ENCODE measurements around the gene VILL. TPM values are rescaled to one million over a fixed set of nuclear protein-coding genes. Genes with fewer than 3 reads are reported as not detected.

VILL gene
- total and polyA plus RNA-seq, 4 donors, result 0.88 to 3.5 (median 1.6) TPM

GRCh38 chr3:37999836-38000235 lies 9.2 kb downstream of the VILL start:
- TF ChIP-seq EGR1 (IDR thresholded peaks at IDR 0.05; ENCODE audit: low read depth in 2 of 2) (no peak), JUND (IDR thresholded peaks at IDR 0.05) (no peak), CTCF (IDR thresholded peaks at IDR 0.05; ENCODE audit: low read depth, low read length, missing input control) (no peak), SP1 (IDR thresholded peaks at IDR 0.05) (no peak), TAF1 (conservative IDR thresholded peaks at IDR 0.05) (no peak), YY1 (IDR thresholded peaks at IDR 0.05) (no peak), FOXA2 (IDR thresholded peaks at IDR 0.05) (no peak)
- Histone ChIP-seq H3K4me3 (ENCODE audit: low read depth in 1 of 3, low read length in 3 of 3) (no peak overlapping the region), H3K36me3 (ENCODE audit: control insufficient read depth in 4 of 4, insufficient read depth in 3 of 4, low read depth in 1 of 4, low read length in 3 of 4) (no peaks in the 10 kb centered on the region), H3K4me1 (ENCODE audit: control insufficient read depth in 4 of 4, insufficient read depth in 4 of 4, low read length in 3 of 4) (peaks cover 0 to 20% (median 6%) of the 10 kb centered on the region in 4 donors), H3K9ac (ENCODE audit: low read depth in 1 of 2, low read length in 2 of 2) (no peak overlapping the region), H3K9me3 (ENCODE audit: control insufficient read depth in 4 of 4, low read length in 3 of 4) (no peaks in the 10 kb centered on the region), H3K27ac (ENCODE audit: low read depth in 1 of 2, low read length in 2 of 2) (no peak overlapping the region), H3K27me3 (ENCODE audit: control insufficient read depth in 4 of 4, insufficient read depth in 4 of 4, low read length in 3 of 4) (no peaks in the 10 kb centered on the region)
- no peak for DNase-seq (ENCODE audit: low spot score)
- WGBS, result 96% methylated on average over 6 of the region's 6 CpGs

- H3K4me3 ChIP-seq (ENCODE audit: low read depth in 1 of 3, low read length in 3 of 3), result no peak overlapping the region
- no peaks in the 10 kb centered on the region for H3K36me3 ChIP-seq (ENCODE audit: control insufficient read depth in 4 of 4, insufficient read depth in 3 of 4, low read depth in 1 of 4, low read length in 3 of 4)
- 98% methylated on average over 6 of the region's 6 CpGs for WGBS
- no peak for TF ChIP-seq JUND (IDR thresholded peaks at IDR 0.05)
- no peaks in the 10 kb centered on the region for H3K27me3 ChIP-seq (ENCODE audit: control insufficient read depth in 4 of 4, insufficient read depth in 4 of 4, low read length in 3 of 4)
- no peak overlapping the region for H3K27ac ChIP-seq (ENCODE audit: low read depth in 1 of 2, low read length in 2 of 2)
- H3K9ac ChIP-seq (ENCODE audit: low read depth in 1 of 2, low read length in 2 of 2), result no peak overlapping the region
- DNase-seq (ENCODE audit: low spot score), result no peak
- H3K4me1 ChIP-seq (ENCODE audit: control insufficient read depth in 4 of 4, insufficient read depth in 4 of 4, low read length in 3 of 4), result peaks cover 0 to 20% (median 6%) of the 10 kb centered on the region in 4 donors
- no peaks in the 10 kb centered on the region for H3K9me3 ChIP-seq (ENCODE audit: control insufficient read depth in 4 of 4, low read length in 3 of 4)
Observed at GRCh38 chr3:38000242-38000916, 9.8 kb downstream of the VILL start.

GRCh38 chr3:38000965-38001455 lies 10.4 kb downstream of the VILL start:
- no peak overlapping the region for H3K9ac ChIP-seq (ENCODE audit: low read depth in 1 of 2, low read length in 2 of 2)
- no peak overlapping the region for H3K4me3 ChIP-seq (ENCODE audit: low read depth in 1 of 3, low read length in 3 of 3)
- WGBS, result 97% methylated on average over 6 of the region's 6 CpGs
- no peak for TF ChIP-seq TAF1 (conservative IDR thresholded peaks at IDR 0.05)
- no peak for TF ChIP-seq YY1 (IDR thresholded peaks at IDR 0.05)
- TF ChIP-seq ZBTB33 (IDR thresholded peaks at IDR 0.05), result no peak
- no peaks in the 10 kb centered on the region for H3K27me3 ChIP-seq (ENCODE audit: control insufficient read depth in 4 of 4, insufficient read depth in 4 of 4, low read length in 3 of 4)
- peaks cover 0 to 2% (median 0%) of the 10 kb centered on the region in 4 donors for H3K36me3 ChIP-seq (ENCODE audit: control insufficient read depth in 4 of 4, insufficient read depth in 3 of 4, low read depth in 1 of 4, low read length in 3 of 4)
- H3K4me1 ChIP-seq (ENCODE audit: control insufficient read depth in 4 of 4, insufficient read depth in 4 of 4, low read length in 3 of 4), result peaks cover 0 to 20% (median 6%) of the 10 kb centered on the region in 4 donors
- no peak overlapping the region for H3K27ac ChIP-seq (ENCODE audit: low read depth in 1 of 2, low read length in 2 of 2)
- no peak for DNase-seq (ENCODE audit: low spot score)
- no peaks in the 10 kb centered on the region for H3K9me3 ChIP-seq (ENCODE audit: control insufficient read depth in 4 of 4, low read length in 3 of 4)

Data from liver (tissue), 9 donors.